Activated gamma-delta T cell (primary cell): ENCODE results near the gene GPAT3.
"Not testable (repeated sequence)": the region's sequence is repeated elsewhere in the genome, so short reads cannot be mapped to it uniquely, and the experiment has no call there.

Experiments
- DNase-seq: peaks from one replicate; lab custom pipeline; 2025; lab: John Stamatoyannopoulos, UW

Gene GPAT3

DNA sequence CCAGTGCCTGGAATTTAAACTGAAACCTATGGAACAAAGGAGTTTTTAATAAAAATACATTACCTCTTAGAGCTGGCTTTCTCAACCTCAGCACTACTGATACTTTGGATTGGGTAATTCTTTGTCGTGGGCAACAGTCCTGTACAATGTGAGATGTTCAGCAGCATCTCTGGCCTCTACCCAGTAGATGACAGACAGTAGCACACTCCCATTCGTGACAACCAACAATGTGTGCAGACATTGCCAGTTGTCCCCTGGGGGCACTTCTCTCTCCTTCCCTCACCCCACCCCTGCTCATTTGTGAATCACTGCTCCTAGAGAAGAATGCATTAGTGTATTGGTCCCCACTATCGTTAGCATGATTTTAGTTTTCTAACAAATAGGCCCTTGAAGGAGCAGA is 16.2 kb downstream of the GPAT3 start:
- DNase-seq, result no peak

DNA sequence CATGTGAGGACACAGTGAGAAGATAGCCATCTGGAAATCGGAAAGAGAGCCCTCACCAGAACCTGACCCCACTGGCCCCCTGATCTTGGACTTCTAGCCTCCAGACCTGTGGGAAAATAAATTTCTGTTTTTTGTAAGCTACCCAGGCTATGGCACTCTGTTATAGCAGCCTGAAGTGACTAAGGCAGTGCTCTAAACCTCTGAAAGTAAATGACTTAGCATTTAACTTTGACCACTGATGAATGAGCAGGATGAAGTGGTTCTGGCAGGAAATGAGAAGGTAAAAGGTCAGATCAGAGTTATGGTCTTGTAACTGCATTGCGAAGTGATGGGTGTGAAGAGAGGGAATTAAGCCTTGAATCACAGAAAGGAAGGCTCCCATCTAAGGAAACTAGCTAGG is 17.0 kb downstream of the GPAT3 start:
- DNase-seq, result no peak

DNA sequence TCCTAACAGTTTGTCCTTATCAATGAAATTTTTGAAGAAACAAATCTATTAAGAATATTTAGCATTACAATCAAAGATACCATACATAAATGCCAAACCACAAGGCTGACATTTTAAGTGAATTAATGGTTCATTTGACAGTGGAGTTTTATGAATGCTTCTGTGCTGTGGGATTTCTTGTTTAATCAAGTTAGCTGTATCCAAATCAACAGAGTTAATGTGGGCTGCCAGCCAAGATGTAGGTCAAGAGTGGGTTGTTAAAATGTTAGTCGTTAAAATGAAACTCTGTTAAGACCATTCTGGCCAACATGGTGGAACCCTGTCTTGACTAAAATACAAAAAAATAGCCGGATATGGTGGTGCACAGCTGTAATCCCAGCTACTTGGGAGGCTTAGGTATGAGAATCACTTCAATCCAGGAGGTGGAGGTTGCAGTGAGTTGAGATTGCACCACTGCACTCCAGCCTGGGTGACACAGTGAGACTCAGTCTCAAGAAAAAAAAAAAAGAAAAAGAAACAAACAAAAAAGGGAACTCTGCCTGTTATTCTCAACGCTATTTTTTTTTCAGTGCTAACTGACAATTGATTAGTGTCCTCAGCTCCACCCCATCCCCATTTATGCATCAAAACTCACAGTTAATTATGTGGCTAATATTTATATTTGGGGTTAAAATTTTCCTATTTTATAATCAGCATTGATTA is 20.2 kb downstream of the GPAT3 start:
- DNase-seq, result no peak

DNA sequence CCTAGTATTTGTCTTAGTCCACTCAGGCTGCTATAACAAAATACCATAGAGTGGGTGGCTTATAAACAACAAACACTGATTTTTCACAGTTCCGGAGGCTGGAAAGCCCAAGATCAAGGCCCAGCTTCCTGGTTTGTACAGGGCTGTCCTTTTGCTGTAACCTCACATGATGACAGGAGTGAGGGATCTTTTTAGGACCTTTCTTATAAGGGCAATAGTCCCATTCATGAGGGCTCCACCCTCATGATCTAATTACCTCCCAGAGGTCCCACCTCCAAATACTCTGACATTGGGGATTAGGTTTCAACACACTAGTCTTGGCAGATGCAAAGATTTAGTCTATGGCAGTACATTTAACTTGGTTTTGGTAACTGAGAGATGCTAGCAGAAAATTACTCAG is 20.9 kb downstream of the GPAT3 start:
- DNase-seq, result no peak

DNA sequence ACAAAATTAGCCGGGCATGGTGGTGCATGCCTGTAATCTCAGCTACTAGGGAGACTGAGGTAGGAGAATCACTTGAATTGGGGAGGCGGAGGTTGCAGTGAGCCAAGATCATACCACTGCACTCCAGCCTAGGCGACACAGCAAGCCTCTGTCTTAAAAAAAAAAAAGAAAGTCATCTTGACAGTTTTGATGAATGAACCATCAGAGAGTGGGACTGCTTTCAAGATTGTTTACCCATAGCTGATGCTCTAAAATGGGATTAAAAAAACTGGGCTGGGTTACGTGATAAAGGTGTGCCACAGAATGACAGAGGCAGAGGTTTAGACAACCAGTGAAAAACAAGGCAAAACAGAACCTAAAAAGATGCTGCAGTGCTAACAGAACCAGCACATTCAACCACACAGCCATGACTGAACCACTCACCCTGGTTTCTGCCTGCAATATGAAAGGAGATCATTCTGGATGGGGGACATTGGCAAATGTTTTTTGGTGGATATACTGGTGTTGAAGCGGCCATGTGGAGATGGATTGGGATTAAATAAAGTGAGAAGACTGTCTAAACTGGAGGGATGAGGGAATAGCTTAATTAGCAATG is 22.2 kb downstream of the GPAT3 start:
- DNase-seq, result no peak

DNA sequence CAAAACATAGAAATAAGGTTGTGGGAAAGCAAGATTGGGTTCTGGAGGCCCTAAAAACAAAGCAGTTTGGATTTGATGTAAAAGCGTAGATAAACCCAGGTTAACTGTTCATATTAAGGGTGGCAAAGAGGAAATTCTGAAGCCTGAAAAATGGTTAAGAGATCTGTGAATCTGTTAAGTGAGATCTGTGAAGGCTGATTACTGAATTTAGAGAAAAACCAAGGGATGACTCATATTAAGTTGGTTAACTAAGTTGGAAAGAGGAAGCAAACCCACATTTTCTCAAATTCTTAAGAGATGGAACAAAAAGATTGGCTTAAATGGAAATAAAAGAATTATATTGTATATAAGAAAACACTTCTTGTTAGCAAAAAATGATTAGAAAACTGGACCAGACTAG is 22.8 kb downstream of the GPAT3 start:
- DNase-seq, result no peak

DNA sequence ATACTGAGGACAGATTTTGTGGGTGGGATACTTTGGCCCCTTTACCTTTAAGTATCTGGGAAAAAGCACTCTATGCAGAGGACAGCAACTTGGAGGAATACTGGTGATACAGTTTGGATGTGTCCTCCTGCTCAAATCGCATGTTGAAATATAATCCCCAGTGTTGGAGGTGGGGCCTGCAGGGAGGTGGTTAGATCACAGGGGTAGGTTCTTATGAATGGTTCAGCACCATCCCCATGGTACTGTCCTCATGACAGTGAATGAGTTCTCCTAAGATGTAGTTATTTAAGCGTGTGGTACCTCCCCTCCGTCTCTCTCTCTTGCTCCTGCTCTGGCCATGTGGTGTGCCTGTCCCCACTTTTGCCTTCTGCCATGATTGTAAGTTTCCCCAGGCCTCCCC is 24.6 kb downstream of the GPAT3 start:
- no peak for DNase-seq

DNA sequence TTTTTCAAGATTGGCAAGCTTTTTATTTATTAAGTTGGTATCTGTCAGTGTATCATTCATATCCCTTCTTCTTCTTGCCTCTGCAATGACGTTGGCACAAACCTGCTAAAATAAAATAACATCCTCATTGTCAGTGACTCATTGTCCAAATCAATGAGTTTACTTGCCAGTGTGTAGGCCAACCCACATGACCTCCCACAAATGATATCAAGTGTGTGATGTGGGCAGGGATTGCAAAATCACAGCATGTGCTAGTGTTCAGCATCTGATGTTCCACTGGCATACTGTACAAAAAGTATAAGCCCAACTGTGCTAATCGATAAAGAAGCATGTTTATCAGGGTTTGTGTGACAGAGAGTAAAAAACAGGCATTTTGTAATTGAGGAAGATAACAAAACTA is 25.5 kb downstream of the GPAT3 start:
- no peak for DNase-seq

DNA sequence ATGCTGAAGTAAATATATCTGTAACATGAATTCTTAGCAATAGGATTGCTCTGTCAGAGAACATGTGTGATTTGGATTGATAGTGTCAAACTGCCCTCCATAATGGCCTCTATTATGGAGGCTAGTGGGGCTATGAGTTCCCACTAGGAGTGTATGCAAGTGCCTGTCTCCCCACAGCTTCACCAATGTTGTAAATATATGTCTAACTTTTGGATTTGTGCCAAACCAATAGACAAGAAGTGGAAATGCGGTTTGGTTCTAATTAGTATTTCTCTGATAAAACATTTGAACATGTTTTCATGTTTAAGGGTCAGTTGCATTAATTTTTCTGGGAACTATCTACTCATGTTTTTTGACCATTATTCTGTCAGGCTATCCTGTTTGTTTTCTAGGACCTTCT is 28.1 kb downstream of the GPAT3 start:
- no peak for DNase-seq

DNA sequence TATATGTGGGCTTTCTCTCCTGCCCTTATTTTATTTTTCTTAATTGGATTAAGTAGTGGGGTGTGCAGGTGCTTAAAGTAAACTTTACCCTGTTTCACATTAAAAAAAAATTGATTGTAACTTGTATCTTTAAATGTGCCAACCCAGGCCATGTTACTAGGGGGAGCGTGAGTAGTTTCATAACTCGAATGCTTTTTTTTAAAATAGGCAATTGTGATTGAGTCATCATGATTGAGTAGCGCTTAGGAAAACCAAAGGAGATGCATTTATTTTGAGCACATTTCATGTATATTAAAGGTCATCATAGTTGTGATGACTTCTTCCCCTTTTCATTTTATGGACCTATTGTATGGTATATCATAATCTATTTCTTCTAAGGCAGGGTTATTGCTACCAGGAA is 32.2 kb downstream of the GPAT3 start:
- DNase-seq, result no peak

DNA sequence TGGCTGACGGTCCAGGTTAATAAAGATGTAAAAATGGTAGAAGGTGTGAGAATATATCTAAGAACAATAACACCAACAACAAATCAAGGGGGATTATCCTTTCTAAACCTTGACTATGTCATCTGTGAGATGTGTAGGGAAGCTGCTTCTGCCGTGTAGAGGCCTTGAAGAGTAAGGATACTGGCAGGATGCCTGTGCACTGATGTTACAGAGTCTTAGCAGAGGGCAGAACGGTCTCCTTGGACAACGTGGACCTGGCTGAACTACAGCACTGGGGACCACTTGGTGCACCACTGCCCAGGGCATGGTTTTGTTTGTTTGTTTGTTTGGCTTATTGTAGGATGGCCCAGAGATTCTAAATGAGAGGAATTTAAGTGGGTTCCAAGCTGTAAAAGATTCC is 33.5 kb downstream of the GPAT3 start:
- no peak for DNase-seq

DNA sequence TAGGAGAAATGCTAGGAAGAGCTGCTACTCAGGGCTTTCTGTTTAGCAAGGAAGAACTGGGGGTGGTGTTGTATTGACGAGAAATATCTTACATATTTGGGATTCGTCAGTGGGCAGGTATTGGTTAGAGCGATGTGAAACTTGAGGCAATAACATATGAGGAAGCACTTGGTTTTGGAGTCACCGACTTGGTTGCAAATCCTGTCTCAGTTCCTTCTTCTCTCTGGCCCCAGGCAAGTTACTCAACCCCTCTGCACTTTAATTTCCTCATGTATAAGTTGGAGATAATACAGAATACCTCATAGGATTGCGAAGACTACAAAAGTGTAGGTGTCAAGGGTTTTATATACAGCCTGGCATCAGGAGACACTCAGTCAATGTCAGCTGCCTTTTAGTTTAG is 34.1 kb downstream of the GPAT3 start:
- no peak for DNase-seq

DNA sequence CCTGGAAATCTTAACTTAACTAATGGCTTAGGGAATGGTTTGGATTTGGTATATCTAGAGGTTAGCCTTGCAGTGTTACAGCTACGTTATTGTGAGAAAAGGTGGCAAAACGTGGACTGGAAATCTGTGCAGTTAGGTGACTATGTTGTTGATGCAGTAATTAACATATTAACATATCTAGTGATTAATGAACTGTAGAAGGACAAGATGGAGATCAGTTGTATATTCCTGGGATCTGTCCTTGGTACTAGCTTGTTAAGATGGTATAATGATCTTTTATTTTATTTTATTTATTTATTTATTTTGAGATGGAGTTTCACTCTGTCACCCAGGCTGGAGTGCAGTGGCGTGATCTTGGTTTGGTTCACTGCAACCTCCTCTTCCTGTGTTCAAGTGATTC is 36.9 kb downstream of the GPAT3 start:
- DNase-seq, result no peak

DNA sequence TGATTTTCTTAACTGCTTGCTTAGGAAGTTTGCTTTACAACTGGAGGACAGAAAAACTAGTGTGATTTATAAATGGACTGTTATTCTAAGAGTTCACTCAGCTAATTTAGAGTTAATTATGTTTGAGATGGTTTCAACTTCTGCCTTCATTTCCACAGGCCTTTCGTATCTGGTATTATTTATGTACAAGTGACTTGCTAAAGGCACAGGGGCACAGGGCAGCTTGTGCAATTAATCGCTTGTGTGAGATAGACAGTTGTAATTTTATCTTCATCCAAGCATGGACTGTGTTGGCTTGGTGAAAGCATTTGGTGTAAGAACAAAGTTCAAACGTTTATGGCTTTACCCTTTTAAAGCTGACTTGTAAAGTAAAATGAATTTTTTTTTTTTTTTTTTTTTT is 38.3 kb downstream of the GPAT3 start:
- no peak for DNase-seq

DNA sequence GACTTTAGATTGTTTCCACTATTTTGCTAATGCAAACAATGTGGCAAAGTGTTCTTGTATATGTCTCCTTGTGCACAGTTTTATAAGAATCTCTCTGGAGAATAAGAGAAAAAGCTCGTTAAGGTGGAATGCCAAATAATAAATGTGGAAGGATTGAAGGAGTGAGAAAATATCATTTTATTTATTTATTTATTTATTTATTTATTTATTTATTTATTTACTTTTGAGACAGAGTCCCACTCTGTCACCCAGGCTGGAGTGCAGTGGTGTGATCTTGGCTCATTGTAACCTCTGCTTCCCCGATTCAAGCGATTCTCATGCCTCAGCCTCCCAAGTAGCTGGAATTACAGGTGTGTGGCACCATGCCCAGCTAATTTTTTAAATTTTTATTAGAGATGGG is 40.3 kb downstream of the GPAT3 start:
- DNase-seq, result not testable (repeated sequence)

DNA sequence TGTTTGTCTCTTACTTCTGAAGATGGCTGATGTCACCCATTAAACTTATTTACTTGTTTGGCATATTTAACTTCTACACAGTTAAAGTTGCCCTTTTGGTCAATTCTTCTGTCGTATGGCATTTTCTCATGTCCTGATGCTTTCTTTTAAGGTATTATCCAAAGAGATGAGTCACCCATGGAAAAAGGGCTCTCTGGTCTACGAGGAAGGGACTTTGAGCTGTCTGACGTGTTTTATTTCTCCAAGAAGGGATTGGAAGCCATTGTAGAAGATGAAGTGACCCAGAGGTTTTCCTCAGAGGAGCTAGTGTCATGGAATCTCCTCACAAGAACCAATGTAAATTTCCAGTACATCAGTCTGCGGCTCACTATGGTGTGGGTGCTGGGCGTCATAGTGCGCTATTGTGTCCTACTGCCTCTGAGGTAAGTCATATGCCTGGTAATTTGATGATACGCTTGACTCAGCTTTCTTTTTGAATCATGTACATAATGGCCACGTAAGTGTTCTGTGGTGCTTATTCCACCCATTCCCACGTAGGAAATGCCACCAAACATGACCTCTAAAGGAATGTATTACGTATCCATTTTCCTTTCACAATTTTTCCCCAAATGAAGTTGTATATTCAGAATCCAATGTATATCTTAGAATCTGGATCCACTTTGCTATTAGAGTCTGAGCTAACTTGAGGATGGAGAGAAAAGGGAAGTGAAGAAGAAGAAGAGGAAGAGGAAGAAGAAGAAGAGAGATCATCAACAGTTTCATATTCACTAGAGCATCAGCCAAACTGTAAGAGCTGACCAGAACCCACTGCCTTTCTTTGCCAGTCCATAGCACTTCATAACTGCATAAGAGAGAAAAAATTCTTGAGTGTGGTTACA is 45.7 kb downstream of the GPAT3 start:
- DNase-seq, result no peak

DNA sequence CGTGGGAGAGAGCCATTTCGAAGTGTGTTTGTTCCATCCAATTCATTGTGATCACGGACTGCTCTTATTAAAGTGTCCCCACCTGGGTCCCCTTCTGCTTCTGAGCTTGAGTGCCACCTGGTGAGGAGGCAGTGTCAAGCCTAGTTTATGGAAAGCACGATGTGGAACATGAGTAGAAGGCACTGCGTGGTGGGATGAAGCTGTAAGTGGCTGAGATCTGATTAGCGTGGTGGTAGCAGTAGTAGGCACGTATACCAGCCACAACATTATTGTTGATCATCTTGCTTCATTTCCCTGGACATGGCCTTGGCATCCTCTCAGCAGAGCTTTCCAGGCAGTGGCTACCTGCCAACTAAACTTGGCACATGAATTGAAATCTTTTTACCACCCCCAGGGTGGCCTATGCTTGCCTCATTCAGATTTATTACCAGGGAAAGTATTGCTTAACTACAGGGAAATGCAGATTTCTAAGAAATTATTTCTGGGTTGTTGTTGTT is 46.4 kb downstream of the GPAT3 start:
- DNase-seq, result no peak

DNA sequence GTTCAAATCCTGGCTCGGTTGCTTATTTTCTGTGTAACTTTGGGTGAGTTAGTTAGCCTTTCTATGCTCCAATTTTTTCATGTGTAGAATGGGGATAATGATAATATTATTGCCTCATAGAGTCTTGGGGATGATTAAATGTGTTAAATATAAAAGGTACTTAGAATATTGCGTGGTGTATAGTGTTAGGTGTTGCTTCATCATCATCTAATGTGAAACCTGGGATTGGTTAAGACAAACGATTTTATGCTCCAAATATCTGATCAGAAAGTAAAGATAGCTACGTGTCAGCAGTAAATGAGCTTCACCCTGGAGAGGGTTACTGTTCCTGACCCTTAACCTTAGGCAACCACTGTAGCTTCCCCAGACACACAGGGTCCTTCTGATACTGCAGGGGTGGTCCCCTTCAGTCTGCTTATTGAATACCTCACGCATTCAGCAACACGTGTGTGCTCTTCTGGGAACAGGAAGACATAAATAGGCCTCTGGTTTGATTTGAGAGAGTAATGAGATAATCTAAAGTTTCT is 50.1 kb downstream of the GPAT3 start:
- DNase-seq, result no peak

DNA sequence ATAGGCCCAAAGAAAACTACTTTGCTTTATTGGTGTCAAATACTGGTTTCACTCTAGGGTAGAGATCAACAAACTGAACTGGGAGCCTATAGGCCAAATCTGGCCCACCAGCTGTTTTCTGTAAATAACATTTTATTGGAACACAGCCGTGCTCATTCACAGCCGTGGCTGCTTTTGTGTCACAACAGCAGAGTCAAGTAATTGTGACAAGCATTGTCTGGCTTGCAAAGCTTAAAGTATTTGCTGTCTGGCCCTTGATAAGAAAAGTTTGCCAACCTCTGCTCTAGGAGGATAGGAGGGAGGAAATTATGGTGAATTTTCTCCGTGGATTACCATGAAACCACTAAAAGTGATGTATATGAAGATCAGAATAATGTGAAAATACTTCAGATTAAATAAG is 53.4 kb downstream of the GPAT3 start:
- no peak for DNase-seq

DNA sequence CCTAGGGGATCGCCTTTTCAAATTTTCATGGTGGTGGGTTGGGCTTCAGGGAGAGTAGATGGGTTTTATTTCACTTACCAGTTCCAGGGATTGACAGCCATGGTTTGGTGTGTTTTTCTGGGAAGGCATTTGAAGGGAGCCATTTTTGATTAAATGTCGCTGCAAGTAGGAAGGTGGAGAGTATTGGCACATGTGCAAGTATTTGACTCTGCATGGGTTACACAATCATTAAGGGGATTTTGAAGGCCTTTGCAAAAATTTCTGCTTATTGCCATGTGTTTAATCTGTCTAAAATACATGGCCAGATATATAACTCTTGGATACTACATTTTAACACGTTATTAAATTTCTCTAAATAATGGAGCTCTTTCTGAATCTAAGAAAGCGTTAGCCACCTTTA is 55.1 kb downstream of the GPAT3 start:
- DNase-seq, result no peak

DNA sequence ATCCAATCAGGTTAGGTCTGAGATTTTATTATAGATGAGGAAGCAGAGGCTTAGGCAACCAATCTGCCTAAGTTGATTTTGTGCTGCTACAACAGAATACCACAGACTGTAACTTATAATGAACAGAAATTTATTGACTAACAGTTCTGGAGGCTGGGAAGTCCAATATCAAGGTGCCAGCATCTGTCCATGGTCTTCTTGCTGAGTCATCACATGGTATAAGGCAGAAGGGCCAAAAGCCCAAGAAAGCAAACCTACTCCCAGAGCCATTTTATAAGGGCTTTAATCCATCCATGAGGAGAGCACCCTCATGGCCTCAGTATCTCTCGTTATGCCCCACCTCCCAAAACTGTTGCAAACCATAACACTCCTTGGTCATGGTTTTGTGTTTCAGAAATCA is 55.8 kb downstream of the GPAT3 start:
- no peak for DNase-seq

DNA sequence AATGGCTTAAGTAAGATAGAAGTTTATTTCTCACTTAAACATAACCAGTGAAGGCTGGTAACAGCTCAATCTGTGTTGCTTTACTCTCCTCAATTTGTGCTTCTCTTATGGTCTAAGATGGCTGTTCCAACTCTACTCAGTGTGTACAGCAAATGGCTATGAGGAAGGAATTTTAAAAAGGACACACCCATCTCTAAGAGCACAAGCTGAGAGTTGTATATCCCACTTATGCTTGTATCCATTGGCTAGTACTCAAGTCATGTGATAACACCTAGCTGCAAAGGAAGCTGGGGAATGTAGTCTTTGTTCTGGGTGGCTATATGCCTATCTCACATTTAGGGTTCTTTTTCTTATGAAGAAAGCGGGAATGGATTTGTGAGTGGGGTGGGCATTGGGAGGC is 63.3 kb downstream of the GPAT3 start:
- DNase-seq, result no peak

DNA sequence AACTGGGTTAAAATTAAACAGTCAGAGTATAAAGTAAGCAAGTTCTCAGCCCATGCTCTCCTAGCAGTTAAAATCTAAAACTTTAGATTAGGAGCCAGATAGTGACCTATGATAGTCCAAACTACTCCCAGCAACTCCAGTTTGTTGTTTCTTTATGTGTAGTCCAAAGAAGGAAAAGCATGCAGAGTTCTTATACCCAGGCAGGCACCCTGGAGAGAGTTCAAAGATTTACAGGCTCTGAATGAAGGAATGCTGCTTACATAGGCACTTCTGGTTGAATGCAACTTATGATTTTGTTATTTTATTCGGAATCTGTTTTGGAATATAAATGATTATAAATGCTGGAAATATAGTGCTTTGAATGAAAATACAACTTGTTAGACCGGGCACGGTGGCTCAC is 67.2 kb downstream of the GPAT3 start:
- DNase-seq, result no peak
